SK-N-SH (cell line): ENCODE data around the gene GGT5. TPM values are rescaled to one million over a fixed set of nuclear protein-coding genes. Genes with fewer than 3 reads are reported as not detected.

Experiments
- CTCF ChIA-PET: fragments of 300-600, 350-600 bp; formaldehyde crosslinking; extraction: SDS; loops from one replicate; lab custom pipeline; 2021; lab: Yijun Ruan, JAX
- POLR2A ChIA-PET: fragments of 350-600 bp; sonication (Branson Sonifier 250); formaldehyde crosslinking; extraction: SDS; loops from one replicate; lab custom pipeline; 2020; ENCODE audit warnings: antibody characterized with exemption, inconsistent platforms; lab: Yijun Ruan, JAX
- DNase-seq: peaks from one replicate; pipeline ENCODE4 v3.0.0; 2012
- H2AFZ ChIP-seq: fragments of 200-600 bp; sonication (generic); 2 replicates; pipeline ENCODE4 v1.8.1; 2016; ENCODE audit warnings: antibody characterized with exemption, mild to moderate bottlenecking, low read depth
- H3F3A ChIP-seq: fragments of 200-600 bp; sonication (generic); replicated peaks from 2 replicates; pipeline ENCODE3; 2016; ENCODE audit warnings: antibody characterized with exemption, mild to moderate bottlenecking; ENCODE audit not compliant: insufficient read depth
- H3K27ac ChIP-seq, 2 experiments: fragments of 200-500 bp in 1 of 2; fragments of 200-600 bp in 1 of 2; sonication (Bioruptor generic) in 1 of 2; sonication (generic), shearing (Covaris generic) in 1 of 2; 2 replicates each; pipeline versions ENCODE4 v1.5.1 to v1.6.1; 2014 to 2016; ENCODE audit warnings: low read depth in 2 of 2, inconsistent platforms in 1 of 2, low read length in 1 of 2, mild to moderate bottlenecking in 1 of 2, mixed read lengths in 1 of 2
- H3K27me3 ChIP-seq: fragments of 200-600 bp; sonication (generic), shearing (Covaris generic); 2 replicates; pipeline ENCODE4 v1.6.1; 2016; ENCODE audit warnings: mixed run types; ENCODE audit not compliant: insufficient read depth
- H3K36me3 ChIP-seq, 2 experiments: fragments of 200-500 bp in 1 of 2; fragments of 200-600 bp in 1 of 2; sonication (Bioruptor generic) in 1 of 2; sonication (generic) in 1 of 2; replicated peaks in 1 of 2; 2 replicates each; pipeline versions ENCODE3 to v1.5.1; 2014 to 2016; ENCODE audit warnings: low read length in 1 of 2, mild to moderate bottlenecking in 1 of 2; ENCODE audit not compliant: insufficient read depth in 2 of 2, control insufficient read depth in 1 of 2
- H3K4me1 ChIP-seq, 2 experiments: fragments of 200-500 bp in 1 of 2; fragments of 200-600 bp in 1 of 2; sonication (Bioruptor generic) in 1 of 2; sonication (generic), shearing (Covaris generic) in 1 of 2; 2 replicates each; pipeline versions ENCODE4 v1.5.1 to v1.6.1; 2014 to 2016; ENCODE audit warnings: low read depth in 1 of 2, low read length in 1 of 2, mixed run types in 1 of 2; ENCODE audit not compliant: insufficient read depth in 2 of 2, control insufficient read depth in 1 of 2
- H3K4me2 ChIP-seq: fragments of 200-600 bp; sonication (generic), shearing (Covaris generic); 2 replicates; pipeline ENCODE4 v1.6.1; 2017; ENCODE audit warnings: mixed run types
- H3K4me3 ChIP-seq, 2 experiments: fragments of 200-500 bp in 1 of 2; fragments of 200-600 bp in 1 of 2; sonication (Bioruptor generic) in 1 of 2; sonication (generic), shearing (Covaris generic) in 1 of 2; 2 replicates each; pipeline versions ENCODE4 v1.5.1 to v1.8.1; 2014 to 2016; ENCODE audit warnings: low read depth in 2 of 2, inconsistent platforms in 1 of 2, low read length in 1 of 2, mild to moderate bottlenecking in 1 of 2, mixed read lengths in 1 of 2, moderate library complexity in 1 of 2
- H3K79me2 ChIP-seq: fragments of 200-600 bp; sonication (generic); 2 replicates; pipeline ENCODE4 v1.8.1; 2017; ENCODE audit warnings: mild to moderate bottlenecking; ENCODE audit not compliant: insufficient read depth
- H3K9ac ChIP-seq: fragments of 200-600 bp; sonication (generic); 2 replicates; pipeline ENCODE4 v1.6.1; 2017; ENCODE audit warnings: mixed run types
- H3K9me2 ChIP-seq: fragments of 200-600 bp; sonication (generic); 2 replicates; pipeline ENCODE4 v1.6.1; 2017; ENCODE audit warnings: mixed run types
- H3K9me3 ChIP-seq: fragments of 200-600 bp; sonication (generic); 2 replicates; pipeline ENCODE4 v1.6.1; 2017; ENCODE audit warnings: mixed run types, mild to moderate bottlenecking, moderate library complexity
- H4K20me1 ChIP-seq: fragments of 200-600 bp; sonication (generic); 2 replicates; pipeline ENCODE4 v1.6.1; 2017; ENCODE audit warnings: mild to moderate bottlenecking, mixed run types; ENCODE audit not compliant: insufficient read depth
- CHD2 ChIP-seq: fragments of 150-350 bp; IDR thresholded peaks from 2 replicates; pipeline ENCODE4 v1.6.1; 2018; ENCODE audit warnings: low read length; ENCODE audit not compliant: partially characterized antibody
- CTCF ChIP-seq: fragments of 200-600 bp; sonication (generic); IDR thresholded peaks from 2 replicates; pipeline ENCODE4 v1.6.1; 2017; ENCODE audit warnings: antibody characterized with exemption, mild to moderate bottlenecking, moderate library complexity
- EP300 ChIP-seq, 2 experiments: IDR thresholded peaks; 2 replicates each; pipeline versions ENCODE4 v1.4.0 to v1.6.1; 2012; ENCODE audit warnings: borderline replicate concordance in 1 of 2, low read depth in 1 of 2, low read length in 1 of 2
- FOSL2 ChIP-seq: IDR thresholded peaks from 2 replicates; pipeline ENCODE4 v1.4.0; 2012; ENCODE audit warnings: low read depth, mild to moderate bottlenecking, moderate library complexity, borderline replicate concordance
- MEF2A ChIP-seq: IDR thresholded peaks from 2 replicates; pipeline ENCODE4 v1.4.0; 2012; ENCODE audit warnings: low read depth, borderline replicate concordance
- NFIC ChIP-seq: IDR thresholded peaks from 2 replicates; pipeline ENCODE4 v1.4.0; 2012; ENCODE audit warnings: borderline replicate concordance
- NRF1 ChIP-seq: IDR thresholded peaks from 2 replicates; pipeline ENCODE4 v1.6.1; 2012; ENCODE audit warnings: low read depth, mild to moderate bottlenecking, low read length
- RAD21 ChIP-seq: IDR thresholded peaks from 2 replicates; pipeline ENCODE4 v1.6.1; 2012; ENCODE audit warnings: mild to moderate bottlenecking, low read length
- RCOR1 ChIP-seq: fragments of 150-350 bp; IDR thresholded peaks from 2 replicates; pipeline ENCODE4 v1.6.1; 2017; ENCODE audit warnings: antibody characterized with exemption, low read length
- SIN3A ChIP-seq: IDR thresholded peaks from 2 replicates; pipeline ENCODE4 v1.6.1; 2012; ENCODE audit warnings: low read depth, mild to moderate bottlenecking, low read length, moderate library complexity, borderline replicate concordance
- SMC3 ChIP-seq: IDR thresholded peaks from 2 replicates; pipeline ENCODE4 v1.6.1; 2012; ENCODE audit warnings: low read depth, low read length, improper control_type of control experiment
- TEAD4 ChIP-seq: IDR thresholded peaks from 2 replicates; pipeline ENCODE4 v1.4.0; 2012; ENCODE audit warnings: mild to moderate bottlenecking, borderline replicate concordance; ENCODE audit not compliant: insufficient read depth
- WGBS: methylation state at CpG from one replicate; pipeline ENCODE4 v1.1.6; 2017; ENCODE audit warnings: low lambda C conversion rate; 5-methylcytosine and 5-hydroxymethylcytosine counted together
- polyA plus RNA-seq, 3 experiments: library from polyadenylated mRNA; depleted of rRNA; stranded (reverse); fragments of >200 nt; gene quantifications; 2 replicates each; pipeline ENCODE4 v1.2.3, GENCODE V29; 2012
- TF ChIP-seq, protein P1 (sequence below): fragments of 150-350 bp; IDR thresholded peaks from 2 replicates; pipeline ENCODE4 v1.6.1; 2017; ENCODE audit warnings: antibody characterized with exemption, low read length, low read depth, borderline replicate concordance
- TF ChIP-seq, protein P2 (sequence below): IDR thresholded peaks from 2 replicates; pipeline ENCODE4 v1.4.0; 2012; ENCODE audit warnings: low read depth
- TF ChIP-seq, protein P3 (sequence below): IDR thresholded peaks from 2 replicates; pipeline ENCODE4 v1.4.0; 2012; ENCODE audit warnings: low read depth, borderline replicate concordance

GGT5 gene
- polyA plus RNA-seq, 1 of the 3 experiments (the other 2 are of a cell fraction), result 4.6 TPM

- no peak for TF ChIP-seq RCOR1
These were observed 9.6 kb downstream of the GGT5 start (continued) for GRCh38 chr22:24235315-24235714.

- Histone ChIP-seq H3K27ac (no peak overlapping the region), H3K79me2 (no peaks in the 10 kb centered on the region), H2AFZ (no peak overlapping the region), H3K9ac (no peak overlapping the region), H3K9me3 (no peaks in the 10 kb centered on the region), H3K27me3 (no peaks in the 10 kb centered on the region), H3K9me2 (no peaks in the 10 kb centered on the region), H3K4me1 (peaks cover 0 to 8% of the 10 kb centered on the region in 2 experiments; a peak in 1 of 4 replicates), H4K20me1 (no peaks in the 10 kb centered on the region), H3K4me2 (no peak overlapping the region), H3K36me3 (no peaks in the 10 kb centered on the region), H3K4me3 (no peak overlapping the region), H3F3A (no peaks in the 10 kb centered on the region)
- TF ChIP-seq MEF2A (no peak), NRF1 (no peak), NFIC (no peak), RCOR1 (no peak), CHD2 (no peak)
- TF ChIP-seq, protein P1, sequence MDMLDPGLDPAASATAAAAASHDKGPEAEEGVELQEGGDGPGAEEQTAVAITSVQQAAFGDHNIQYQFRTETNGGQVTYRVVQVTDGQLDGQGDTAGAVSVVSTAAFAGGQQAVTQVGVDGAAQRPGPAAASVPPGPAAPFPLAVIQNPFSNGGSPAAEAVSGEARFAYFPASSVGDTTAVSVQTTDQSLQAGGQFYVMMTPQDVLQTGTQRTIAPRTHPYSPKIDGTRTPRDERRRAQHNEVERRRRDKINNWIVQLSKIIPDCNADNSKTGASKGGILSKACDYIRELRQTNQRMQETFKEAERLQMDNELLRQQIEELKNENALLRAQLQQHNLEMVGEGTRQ, result no peak
- TF ChIP-seq, protein P2, sequence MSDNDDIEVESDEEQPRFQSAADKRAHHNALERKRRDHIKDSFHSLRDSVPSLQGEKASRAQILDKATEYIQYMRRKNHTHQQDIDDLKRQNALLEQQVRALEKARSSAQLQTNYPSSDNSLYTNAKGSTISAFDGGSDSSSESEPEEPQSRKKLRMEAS, result no peak
- ChIA-PET POLR2A (no interaction called here), CTCF (interaction anchor here (0.9 kb wide), 1 partner anchor 9 kb away, joined by 4 read pairs; no protein-coding TSS in a partner anchor)
- WGBS, result 93% methylated on average over 3 of the region's 14 CpGs
- peak; percentile 11 for DNase-seq
These were observed 11.1 kb downstream of the GGT5 start for GRCh38 chr22:24233816-24234215.

GRCh38 chr22:24233235-24233634, 11.6 kb downstream of the GGT5 start:
- whole genome bisulfite sequencing, result 88% methylated on average over 7 of the region's 13 CpGs
- DNase-seq, result no peak
- H3F3A ChIP-seq, result no peaks in the 10 kb centered on the region
- ChIA-PET POLR2A (no interaction called here), CTCF (interaction anchor here (2.6 kb wide), 1 partner anchor 10 kb away, joined by 11 read pairs; no protein-coding TSS in a partner anchor)
- H3K9ac ChIP-seq, result no peak overlapping the region
- H3K4me2 ChIP-seq, result no peak overlapping the region
- H3K9me2 ChIP-seq, result no peaks in the 10 kb centered on the region
- H3K4me1 ChIP-seq, result peaks cover 0 to 8% of the 10 kb centered on the region in 2 experiments; a peak in 1 of 4 replicates
- no peaks in the 10 kb centered on the region for H3K27me3 ChIP-seq
- no peaks in the 10 kb centered on the region for H3K36me3 ChIP-seq
- no peak for TF ChIP-seq CTCF
- TF ChIP-seq FOSL2, result no peak
- TF ChIP-seq RCOR1, result no peak
- TF ChIP-seq, protein P3, sequence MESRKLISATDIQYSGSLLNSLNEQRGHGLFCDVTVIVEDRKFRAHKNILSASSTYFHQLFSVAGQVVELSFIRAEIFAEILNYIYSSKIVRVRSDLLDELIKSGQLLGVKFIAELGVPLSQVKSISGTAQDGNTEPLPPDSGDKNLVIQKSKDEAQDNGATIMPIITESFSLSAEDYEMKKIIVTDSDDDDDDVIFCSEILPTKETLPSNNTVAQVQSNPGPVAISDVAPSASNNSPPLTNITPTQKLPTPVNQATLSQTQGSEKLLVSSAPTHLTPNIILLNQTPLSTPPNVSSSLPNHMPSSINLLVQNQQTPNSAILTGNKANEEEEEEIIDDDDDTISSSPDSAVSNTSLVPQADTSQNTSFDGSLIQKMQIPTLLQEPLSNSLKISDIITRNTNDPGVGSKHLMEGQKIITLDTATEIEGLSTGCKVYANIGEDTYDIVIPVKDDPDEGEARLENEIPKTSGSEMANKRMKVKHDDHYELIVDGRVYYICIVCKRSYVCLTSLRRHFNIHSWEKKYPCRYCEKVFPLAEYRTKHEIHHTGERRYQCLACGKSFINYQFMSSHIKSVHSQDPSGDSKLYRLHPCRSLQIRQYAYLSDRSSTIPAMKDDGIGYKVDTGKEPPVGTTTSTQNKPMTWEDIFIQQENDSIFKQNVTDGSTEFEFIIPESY, result no peak
- TF ChIP-seq RAD21, result no peak
- no peak for TF ChIP-seq SMC3
- no peak for TF ChIP-seq TEAD4
- TF ChIP-seq EP300 (IDR thresholded peaks at IDR 0.05; ENCODE audit: borderline replicate concordance in 1 of 2, low read depth in 1 of 2, low read length in 1 of 2), result no peak
- TF ChIP-seq CHD2, result no peak
- no peak for TF ChIP-seq SIN3A
- TF ChIP-seq, all 33 proteins: peak for 0
- Histone ChIP-seq H3K9me3 (no peaks in the 10 kb centered on the region), H4K20me1 (no peaks in the 10 kb centered on the region), H3K27ac (no peak overlapping the region), H3K4me3 (no peak overlapping the region), H3K79me2 (no peaks in the 10 kb centered on the region), H2AFZ (no peak overlapping the region)
